Sigmoid colon (tissue), 4 donors: Measurements from ENCODE around the gene GOLGA2.

Experiments
- CTCF ChIP-seq, 4 experiments: fragments of 450-650 bp in 3 of 4; fragments of 200-600 bp in 1 of 4; IDR thresholded peaks; one replicate each; pipeline ENCODE4 v1.5.1; 2016 to 2019; ENCODE audit warnings: antibody characterized with exemption in 4 of 4, mild to moderate bottlenecking in 3 of 4, moderate library complexity in 2 of 4
- POLR2A ChIP-seq, 2 donors: fragments of 450-650 bp; IDR thresholded peaks; one replicate each; pipeline ENCODE4 v1.6.1; 2016; ENCODE audit warnings: antibody characterized with exemption in 2 of 2, mild to moderate bottlenecking in 2 of 2, moderate library complexity in 2 of 2
- POLR2AphosphoS5 ChIP-seq, 4 donors: sonication (generic); formaldehyde crosslinking; IDR thresholded peaks; one replicate each; pipeline ENCODE4 v1.6.1; 2017; ENCODE audit warnings: antibody characterized with exemption in 4 of 4

GRCh38 chr9:128252317-128253139 is 23.3 kb downstream of the GOLGA2 start:
- TF ChIP-seq POLR2AphosphoS5 (IDR thresholded peaks at IDR 0.05) (no peak), POLR2A (IDR thresholded peaks at IDR 0.05) (no peak), CTCF (IDR thresholded peaks at IDR 0.05) (no peak)
